CD14-positive monocyte (primary cell): ENCODE results near the gene SRCIN1. TPM values are rescaled to one million over a fixed set of nuclear protein-coding genes. Genes with fewer than 3 reads are reported as not detected.

Experiments
- DNase-seq, 3 donors: peaks; one replicate each; pipeline ENCODE4 v3.0.0-alpha.2; 2011 to 2022
- H2AFZ ChIP-seq: 2 replicates; pipeline ENCODE4 v1.6.0; 2012; ENCODE audit warnings: mild to moderate bottlenecking, low read depth, low read length, inconsistent platforms; ENCODE audit not compliant: insufficient read depth, poor library complexity, severe bottlenecking
- H3K27ac ChIP-seq, 2 donors: 1 replicate in 1 of 2; 2 replicates in 1 of 2; pipeline ENCODE4 v1.5.1; 2012 to 2013; ENCODE audit warnings: low read length in 2 of 2, control low read depth in 1 of 2, inconsistent platforms in 1 of 2, low read depth in 1 of 2, mild to moderate bottlenecking in 1 of 2
- H3K27me3 ChIP-seq, 2 donors: one replicate each; pipeline versions ENCODE4 v1.6.0 to v1.6.1; 2011 to 2013; ENCODE audit warnings: low read length in 2 of 2; ENCODE audit not compliant: control insufficient read depth in 2 of 2, insufficient read depth in 2 of 2
- H3K36me3 ChIP-seq, 2 donors: replicated peaks in 1 of 2; 1 replicate in 1 of 2; 2 replicates in 1 of 2; pipeline versions ENCODE4 v1.5.1 to v1.6.1; 2012 to 2013; ENCODE audit warnings: low read length in 2 of 2, control low read depth in 1 of 2, inconsistent platforms in 1 of 2, mild to moderate bottlenecking in 1 of 2; ENCODE audit not compliant: insufficient read depth in 2 of 2, control insufficient read depth in 1 of 2
- H3K4me1 ChIP-seq, 2 donors: 1 replicate in 1 of 2; 2 replicates in 1 of 2; pipeline versions ENCODE4 v1.5.1 to v1.6.1; 2012 to 2013; ENCODE audit warnings: low read length in 2 of 2, control low read depth in 1 of 2, inconsistent platforms in 1 of 2, mild to moderate bottlenecking in 1 of 2, moderate library complexity in 1 of 2; ENCODE audit not compliant: insufficient read depth in 2 of 2, control insufficient read depth in 1 of 2
- H3K4me2 ChIP-seq: replicated peaks from 2 replicates; pipeline ENCODE3; 2012; ENCODE audit warnings: low read length, moderate library complexity, mild to moderate bottlenecking; ENCODE audit not compliant: poor library complexity, severe bottlenecking; ENCODE audit errors: extremely low read depth
- H3K4me3 ChIP-seq, 3 experiments: fragments of 200-600 bp in 1 of 3; sonication (generic) in 1 of 3; replicated peaks in 1 of 3; 1 replicate in 2 of 3; 2 replicates in 1 of 3; pipeline ENCODE4 v1.5.1; 2011 to 2013; ENCODE audit warnings: low read length in 3 of 3, mild to moderate bottlenecking in 3 of 3, control low read depth in 2 of 3, low read depth in 2 of 3, inconsistent platforms in 1 of 3, moderate library complexity in 1 of 3
- H3K79me2 ChIP-seq: 2 replicates; pipeline ENCODE4 v1.6.0; 2012; ENCODE audit warnings: mild to moderate bottlenecking, control low read depth, inconsistent platforms, low read length, moderate library complexity; ENCODE audit not compliant: insufficient read depth
- H3K9ac ChIP-seq: 2 replicates; pipeline ENCODE4 v1.6.0; 2017; ENCODE audit warnings: low read length, mild to moderate bottlenecking; ENCODE audit not compliant: insufficient read depth, poor library complexity, severe bottlenecking
- H3K9me3 ChIP-seq, 2 donors: replicated peaks in 1 of 2; 1 replicate in 1 of 2; 2 replicates in 1 of 2; pipeline versions ENCODE4 v1.5.1 to v1.6.1; 2012 to 2013; ENCODE audit warnings: low read length in 2 of 2, control low read depth in 1 of 2; ENCODE audit not compliant: control insufficient read depth in 1 of 2, insufficient read depth in 1 of 2
- H4K20me1 ChIP-seq: 2 replicates; pipeline ENCODE4 v1.6.0; 2012; ENCODE audit warnings: mild to moderate bottlenecking, low read length, control low read depth, moderate library complexity; ENCODE audit not compliant: insufficient read depth
- H3K27ac Mint-ChIP-seq, 7 donors: one replicate each; pipeline ENCODE4 v1.8.0; 2020; ENCODE audit warnings: mild to moderate bottlenecking in 7 of 7, mixed read lengths in 7 of 7, moderate library complexity in 6 of 7, inconsistent platforms in 2 of 7
- H3K27me3 Mint-ChIP-seq, 3 donors: one replicate each; pipeline ENCODE4 v1.8.0; 2021 to 2022; ENCODE audit warnings: low read depth in 3 of 3, mild to moderate bottlenecking in 3 of 3, mixed read lengths in 3 of 3, moderate library complexity in 3 of 3, inconsistent platforms in 1 of 3
- H3K36me3 Mint-ChIP-seq, 2 donors: one replicate each; pipeline ENCODE4 v1.8.0; 2020; ENCODE audit warnings: mixed read lengths in 2 of 2, inconsistent platforms in 1 of 2, mild to moderate bottlenecking in 1 of 2
- H3K4me1 Mint-ChIP-seq: one replicate; pipeline ENCODE4 v1.8.0; 2020; ENCODE audit warnings: mild to moderate bottlenecking, mixed read lengths
- H3K4me3 Mint-ChIP-seq, 2 donors: one replicate each; pipeline ENCODE4 v1.8.0; 2020; ENCODE audit warnings: mild to moderate bottlenecking in 2 of 2, mixed read lengths in 2 of 2, moderate library complexity in 1 of 2
- H3K9me3 Mint-ChIP-seq, 7 donors: one replicate each; pipeline ENCODE4 v1.8.0; 2020 to 2022; ENCODE audit warnings: mixed read lengths in 7 of 7, mild to moderate bottlenecking in 6 of 7, moderate library complexity in 6 of 7, inconsistent platforms in 2 of 7
- CTCF ChIP-seq: fragments of 200-600 bp; IDR thresholded peaks from one replicate; pipeline ENCODE4 v1.8.0; 2022; ENCODE audit warnings: antibody characterized with exemption, mild to moderate bottlenecking
- WGBS: methylation state at CpG from one replicate; pipeline ENCODE4 v1.1.5; 2013; ENCODE audit warnings: missing lambda C conversion rate; ENCODE audit not compliant: insufficient coverage; 5-methylcytosine and 5-hydroxymethylcytosine counted together
- intact Hi-C, 2 donors: fragments of 100-400 bp; cut with micrococcal nuclease; formaldehyde crosslinking; loops; one replicate each; pipeline versions ENCODE4 v1.15.0 to v1.15.1; 2023
- polyA plus RNA-seq, 3 donors: library from polyadenylated mRNA; depleted of rRNA in 1 of 3; unstranded in 2 of 3; stranded (reverse) in 1 of 3; fragments of 300-500 nt in 2 of 3; fragments of >200 nt in 1 of 3; fragmentation: Illumina TruSeq in 2 of 3; gene quantifications; 1 replicate in 2 of 3; 2 replicates in 1 of 3; pipeline ENCODE4 v1.2.3, GENCODE V29; 2012 to 2021

The SRCIN1 gene
- polyA plus RNA-seq, 3 donors: 0.01 TPM; not detected in 2

DNA sequence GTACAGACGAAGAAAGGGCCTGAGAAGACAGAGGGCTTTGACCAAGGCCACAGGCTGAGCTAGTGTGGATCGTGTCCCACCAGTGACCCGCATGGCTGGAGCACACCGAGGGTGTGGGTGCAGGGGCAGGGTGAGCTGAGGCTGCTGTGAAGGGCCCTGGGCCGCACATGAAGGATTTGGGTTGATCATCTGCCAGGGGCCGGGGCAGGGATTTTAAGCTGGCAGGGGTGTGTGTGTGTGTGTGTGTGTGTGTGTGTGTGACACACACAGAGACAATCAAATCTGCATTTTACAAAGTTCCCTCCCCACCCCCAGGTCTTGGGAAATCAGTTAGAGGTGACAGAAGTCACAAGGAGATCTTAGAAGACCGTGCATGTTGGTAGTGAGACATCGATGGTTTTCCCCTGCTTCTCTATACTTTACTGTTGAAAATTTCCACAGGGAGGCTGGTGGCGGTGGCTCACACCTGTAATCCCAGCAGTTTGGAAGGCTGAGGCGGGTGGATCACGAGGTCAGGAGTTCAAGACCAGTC is 65.2 kb downstream of the SRCIN1 start:
- 93% methylated on average over 4 of the region's 11 CpGs for WGBS
- Histone ChIP-seq H3K27ac (no peak overlapping the region), H3K4me2 (no peak overlapping the region), H3K79me2 (no peaks in the 10 kb centered on the region), H3K36me3 (no peaks in the 10 kb centered on the region), H3K4me3 (no peak overlapping the region), H2AFZ (no peak overlapping the region), H3K27me3 (no peaks in the 10 kb centered on the region), H3K4me1 (no peaks in the 10 kb centered on the region), H3K9me3 (no peaks in the 10 kb centered on the region), H3K9ac (no peak overlapping the region), H4K20me1 (no peaks in the 10 kb centered on the region)
- Mint-ChIP-seq H3K27me3 (peaks cover 8 to 22% (median 21%) of the 10 kb centered on the region in 3 donors), H3K4me1 (no peaks in the 10 kb centered on the region), H3K27ac (peak overlapping the region in 2 of 7 donors; percentile 5 to 52), H3K36me3 (no peaks in the 10 kb centered on the region), H3K9me3 (peaks cover 0 to 2% (median 0%) of the 10 kb centered on the region in 7 donors), H3K4me3 (no peak overlapping the region)
- TF ChIP-seq CTCF: no peak
- DNase-seq: no peak
- intact Hi-C loops: no loop called here

DNA sequence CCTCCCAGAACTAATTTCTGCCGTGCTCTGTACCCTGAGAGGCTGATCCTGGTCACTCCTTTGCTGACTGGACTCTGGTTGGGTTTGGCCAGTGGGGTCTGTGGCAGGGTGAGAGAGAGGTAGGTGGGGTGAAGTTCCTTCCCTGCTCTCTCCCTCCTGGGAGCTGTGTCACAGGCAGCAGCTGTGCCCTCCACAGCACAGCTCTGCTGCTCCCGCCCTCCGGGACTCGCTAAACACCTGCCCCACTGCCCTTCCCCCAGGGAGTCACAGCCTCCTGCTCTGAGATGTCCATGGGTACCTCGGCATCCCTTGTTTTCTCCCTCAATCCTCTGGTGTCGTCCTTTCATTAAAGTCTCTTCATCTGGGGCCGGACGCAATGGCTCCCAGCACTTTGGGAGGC is 66.4 kb downstream of the SRCIN1 start:
- Histone ChIP-seq H3K27ac (no peak overlapping the region), H3K4me3 (no peak overlapping the region), H3K9me3 (no peaks in the 10 kb centered on the region), H3K4me1 (no peaks in the 10 kb centered on the region), H3K4me2 (no peak overlapping the region), H3K36me3 (no peaks in the 10 kb centered on the region), H3K27me3 (no peaks in the 10 kb centered on the region), H3K9ac (no peak overlapping the region), H2AFZ (no peak overlapping the region), H4K20me1 (no peaks in the 10 kb centered on the region), H3K79me2 (no peaks in the 10 kb centered on the region)
- Mint-ChIP-seq H3K9me3 (peaks cover 0 to 2% (median 0%) of the 10 kb centered on the region in 7 donors), H3K4me3 (no peak overlapping the region), H3K36me3 (no peaks in the 10 kb centered on the region), H3K27me3 (peaks cover 8 to 26% (median 19%) of the 10 kb centered on the region in 3 donors), H3K4me1 (no peaks in the 10 kb centered on the region), H3K27ac (no peak overlapping the region)
- 90% methylated on average over 7 of the region's 8 CpGs for WGBS
- TF ChIP-seq CTCF: no peak
- intact Hi-C loops: no loop called here
- no peak for DNase-seq
